Stimulated activated CD8-positive, alpha-beta memory T cell treated with anti-CD3 and anti-CD28 coated beads, Interleukin-2, amount 100 ng/mL, for 48 hours (primary cell): ENCODE results near the gene PANK4.

ENCODE experiments used
- DNase-seq, 2 donors: peaks; one replicate each; pipeline ENCODE4 v3.0.0-alpha.2; 2020; ENCODE audit warnings: low read depth in 2 of 2

The PANK4 gene

DNA sequence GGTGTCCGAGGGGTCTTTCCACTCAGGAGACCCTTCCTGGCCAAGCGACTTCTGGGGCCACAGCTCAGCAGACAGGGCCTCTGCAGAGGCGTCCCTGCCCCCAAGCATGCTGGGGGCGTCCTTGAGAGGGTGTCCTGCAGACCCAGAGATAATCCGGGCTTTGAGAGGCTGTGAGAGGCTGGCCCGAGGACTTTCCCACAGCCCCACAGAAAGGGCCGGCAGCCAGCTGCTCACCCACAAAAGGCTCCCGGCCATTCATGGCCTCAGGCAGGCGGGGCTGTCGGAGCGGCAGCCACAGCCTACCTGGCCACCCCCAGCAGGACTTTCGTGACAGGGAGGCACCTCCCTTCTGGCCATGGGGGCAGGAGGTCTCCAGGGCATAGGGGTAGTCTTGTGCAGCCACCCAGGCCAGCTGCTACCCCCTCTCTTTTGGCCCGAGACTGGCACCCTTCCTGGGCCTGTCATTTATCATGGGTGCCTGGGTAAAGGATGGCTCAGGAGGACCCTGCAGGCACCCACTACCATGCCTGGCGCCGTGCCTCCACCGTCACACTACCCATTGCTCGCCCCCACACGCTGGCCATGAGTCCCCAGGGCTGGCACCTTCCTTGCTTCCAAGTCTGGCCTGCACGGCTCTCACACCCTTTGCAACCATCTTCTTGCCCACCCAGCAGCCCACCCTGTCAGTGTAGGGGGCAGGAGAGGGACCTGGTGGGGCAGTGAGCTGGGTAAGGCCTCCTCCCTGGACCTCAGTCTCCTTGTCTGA is 18.7 kb upstream of the PANK4 start:
- no peak for DNase-seq

GRCh38 chr1:2544093-2544874 is 17.9 kb upstream of the PANK4 start:
- no peak for DNase-seq

- DNase-seq, result no peak
Observed at GRCh38 chr1:2543543-2544092, 17.2 kb upstream of the PANK4 start.

- no peak for DNase-seq
Observed at GRCh38 chr1:2542246-2542915, 16.0 kb upstream of the PANK4 start.

- DNase-seq, result no peak
Observed at GRCh38 chr1:2541619-2542245, 15.3 kb upstream of the PANK4 start.

- DNase-seq, result no peak
Observed at GRCh38 chr1:2540816-2541492, 14.6 kb upstream of the PANK4 start.

GRCh38 chr1:2539312-2539907 is 13.0 kb upstream of the PANK4 start:
- DNase-seq, result peak in 1 of 2 donors; percentile 46

DNA sequence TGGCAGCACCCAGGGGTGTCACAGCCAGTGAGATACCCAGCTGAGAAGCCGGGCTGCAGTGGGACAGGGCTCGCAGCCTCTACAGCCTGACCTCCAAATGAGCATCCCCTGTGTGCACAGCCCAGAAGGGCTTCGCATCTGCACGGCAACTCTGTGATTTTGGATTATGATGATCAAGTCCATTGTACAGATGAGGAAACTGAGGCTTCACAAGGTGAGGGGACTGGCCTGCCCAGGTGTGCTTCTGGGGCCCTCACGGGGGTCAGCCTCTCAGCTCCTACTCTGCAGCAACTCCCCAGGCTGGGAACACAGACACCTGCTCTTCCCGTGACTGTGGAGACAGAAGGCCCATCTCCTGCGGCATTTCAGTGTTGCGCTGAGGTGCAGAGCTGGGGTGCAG is 12.5 kb upstream of the PANK4 start:
- DNase-seq, result no peak

DNA sequence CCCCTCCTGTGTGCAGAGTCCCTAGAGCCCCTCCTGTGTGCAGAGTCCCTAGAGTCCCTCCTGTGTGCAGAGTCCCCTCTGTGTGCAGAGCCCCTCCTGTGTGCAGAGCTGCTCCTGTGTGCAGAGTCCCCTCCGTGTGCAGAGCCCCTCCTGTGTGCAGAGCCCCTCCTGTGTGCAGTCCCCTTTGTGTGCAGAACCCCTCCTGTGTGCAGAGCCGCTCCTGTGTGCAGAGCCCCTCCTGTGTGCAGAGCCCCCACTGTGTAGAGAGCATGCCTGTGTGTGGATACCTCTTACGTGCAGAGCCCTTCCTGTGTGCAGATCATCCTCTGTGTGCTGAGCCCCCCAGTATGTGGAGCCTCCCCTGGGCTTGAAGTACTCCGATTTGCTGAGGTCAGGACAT is 12.0 kb upstream of the PANK4 start:
- no peak for DNase-seq

GRCh38 chr1:2537784-2538115 is 11.4 kb upstream of the PANK4 start:
- DNase-seq, result no peak

GRCh38 chr1:2535981-2536380 is 9.6 kb upstream of the PANK4 start:
- DNase-seq, result no peak

GRCh38 chr1:2535455-2535854 is 9.1 kb upstream of the PANK4 start:
- DNase-seq, result no peak

- DNase-seq, result no peak
Observed at GRCh38 chr1:2534687-2535441, 8.5 kb upstream of the PANK4 start.

- DNase-seq, result no peak
Observed at GRCh38 chr1:2534315-2534686, 7.9 kb upstream of the PANK4 start.

DNA sequence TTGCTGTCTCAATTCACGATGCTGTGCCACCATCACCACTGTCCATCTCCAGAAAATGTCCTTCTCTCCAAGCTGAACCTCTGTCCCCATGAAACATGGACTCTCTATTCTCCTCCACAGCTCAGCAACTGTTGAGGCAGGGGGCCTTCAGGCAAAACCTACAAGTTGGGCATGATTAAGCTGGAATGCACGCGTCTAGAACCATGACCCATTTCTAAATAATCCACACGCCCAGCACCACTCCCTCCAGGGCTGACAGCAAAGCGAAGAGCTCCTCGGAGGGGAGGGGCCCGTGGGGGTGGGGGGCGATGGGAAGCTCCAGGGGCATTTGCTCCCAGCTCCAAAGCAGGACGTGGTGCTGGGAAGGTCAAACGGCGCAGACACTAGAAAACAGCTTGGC is 7.0 kb upstream of the PANK4 start:
- no peak for DNase-seq

GRCh38 chr1:2532485-2533160 is 6.2 kb upstream of the PANK4 start:
- no peak for DNase-seq

GRCh38 chr1:2530513-2531361 is 4.3 kb upstream of the PANK4 start:
- DNase-seq, result no peak

DNA sequence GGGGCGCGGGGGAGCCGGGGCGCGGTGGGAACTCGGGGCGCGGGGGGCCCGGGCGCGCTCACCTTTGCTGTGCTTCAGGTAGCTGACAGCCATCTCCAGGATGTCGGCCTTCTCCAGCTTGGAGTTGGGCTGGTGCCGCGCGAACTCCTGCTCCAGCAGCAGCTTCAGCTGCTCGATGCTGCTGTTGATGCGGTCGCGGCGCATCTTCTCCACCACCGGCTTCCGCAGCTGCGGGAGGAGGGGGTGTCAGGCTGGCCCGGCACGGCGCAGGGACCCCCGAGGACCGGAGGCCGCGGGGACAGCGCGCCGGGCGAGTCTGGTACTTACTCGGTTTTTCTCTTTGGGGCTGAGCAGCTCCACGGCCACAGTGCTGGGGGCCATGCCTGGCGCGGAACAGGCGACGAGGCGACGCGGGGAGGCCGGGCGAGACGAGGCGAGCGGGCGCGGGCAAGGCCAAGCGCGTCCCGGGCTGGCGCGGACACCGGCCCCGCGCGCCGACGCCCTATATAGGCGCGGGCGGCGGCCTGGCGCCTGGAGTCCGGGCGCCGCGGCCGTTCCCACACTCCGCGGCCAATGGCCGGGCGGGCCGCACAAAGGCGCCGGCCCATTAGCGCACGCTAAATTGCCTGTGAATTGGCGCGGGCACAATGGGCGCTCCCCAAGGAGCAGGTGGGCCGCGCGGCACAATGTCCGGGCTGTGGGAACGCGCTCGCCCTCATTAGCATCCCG is 3.6 kb upstream of the PANK4 start, which contains the start of gene HES5:
HES5 (minus strand) TSS at position 480 of the 729 bp plus-strand sequence; CDS start at position 381, 99 bp downstream.
- no peak for DNase-seq
